IPS-18c (cell line): Measurements from ENCODE around the gene PHPT1.

Source experiments
- H3K4me3 ChIP-seq: 2 replicates; pipeline ENCODE4 v1.7.0; 2013; ENCODE audit warnings: low read depth, mild to moderate bottlenecking, low read length, moderate library complexity; ENCODE audit not compliant: insufficient read depth
- H3K9me3 ChIP-seq: one replicate; pipeline ENCODE4 v1.6.1; 2013; ENCODE audit warnings: mild to moderate bottlenecking, low read length, moderate library complexity; ENCODE audit not compliant: control insufficient read depth, insufficient read depth

Gene PHPT1

GRCh38 chr9:136889858-136890257 is 40.6 kb downstream of the PHPT1 start:
- Histone ChIP-seq H3K9me3 (peaks cover 3% of the 10 kb centered on the region), H3K4me3 (no peak overlapping the region)

- H3K4me3 ChIP-seq: no peak overlapping the region
- H3K9me3 ChIP-seq: peaks cover 3% of the 10 kb centered on the region
Observed at GRCh38 chr9:136890661-136891060, 41.5 kb downstream of the PHPT1 start.

- H3K9me3 ChIP-seq: no peaks in the 10 kb centered on the region
- H3K4me3 ChIP-seq: no peak overlapping the region
Observed at GRCh38 chr9:136896027-136896426, 46.8 kb downstream of the PHPT1 start.

- H3K9me3 ChIP-seq: no peaks in the 10 kb centered on the region
- no peak overlapping the region for H3K4me3 ChIP-seq
Observed at GRCh38 chr9:136898483-136899100, 49.4 kb downstream of the PHPT1 start.

- Histone ChIP-seq H3K9me3 (no peaks in the 10 kb centered on the region), H3K4me3 (no peak overlapping the region)
Observed at GRCh38 chr9:136899196-136899595, 50.0 kb downstream of the PHPT1 start.

GRCh38 chr9:136900556-136900955 is 51.3 kb downstream of the PHPT1 start:
- Histone ChIP-seq H3K9me3 (no peaks in the 10 kb centered on the region), H3K4me3 (no peak overlapping the region)
